KOPT-K1 (cell line): ENCODE data around the gene CCN2.
"Not testable (repeated sequence)": the region's sequence is repeated elsewhere in the genome, so short reads cannot be mapped to it uniquely, and the experiment has no call there.

Source experiments
- H3K27ac ChIP-seq: fragments of 200-600 bp; sonication (generic); 2 replicates; pipeline ENCODE4 v1.5.1; 2016; ENCODE audit warnings: antibody characterized with exemption, mild to moderate bottlenecking, low read depth, low read length; ENCODE audit not compliant: poor library complexity, severe bottlenecking
- H3K36me3 ChIP-seq: fragments of 200-600 bp; sonication (generic); 2 replicates; pipeline ENCODE4 v1.5.1; 2017; ENCODE audit warnings: antibody characterized with exemption, mild to moderate bottlenecking, low read length, moderate library complexity; ENCODE audit not compliant: insufficient read depth
- H3K9me3 ChIP-seq: fragments of 200-600 bp; sonication (generic); 2 replicates; pipeline ENCODE4 v1.5.1; 2017; ENCODE audit warnings: antibody characterized with exemption, low read length, mild to moderate bottlenecking; ENCODE audit not compliant: insufficient read depth, poor library complexity, severe bottlenecking

Gene CCN2

GRCh38 chr6:131911951-131912350 lies 39.2 kb downstream of the CCN2 start:
- H3K36me3 ChIP-seq, result no peaks in the 10 kb centered on the region
- H3K9me3 ChIP-seq, result no peaks in the 10 kb centered on the region
- no peak overlapping the region for H3K27ac ChIP-seq

DNA sequence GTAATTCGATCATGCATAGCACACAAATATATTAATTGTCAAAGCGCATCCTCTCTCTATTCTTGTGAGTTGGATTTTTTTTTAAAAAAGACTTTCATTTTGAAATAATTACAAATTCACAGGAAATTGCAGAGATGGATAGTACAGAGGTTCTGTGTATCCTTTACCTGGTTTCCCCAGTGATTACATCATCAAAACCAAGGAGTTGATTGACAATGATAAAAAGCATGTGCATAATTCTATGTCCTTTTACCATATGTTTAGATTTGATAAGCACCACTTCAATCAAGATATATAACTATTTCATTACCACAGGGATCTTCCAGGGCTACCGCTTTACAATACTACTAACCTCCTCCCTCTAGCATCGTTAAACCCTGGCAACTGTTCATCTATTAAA lies 40.2 kb downstream of the CCN2 start:
- no peaks in the 10 kb centered on the region for H3K36me3 ChIP-seq
- no peaks in the 10 kb centered on the region for H3K9me3 ChIP-seq
- H3K27ac ChIP-seq, result no peak overlapping the region

GRCh38 chr6:131910219-131910589 lies 41.0 kb downstream of the CCN2 start:
- Histone ChIP-seq H3K27ac (no peak overlapping the region), H3K36me3 (no peaks in the 10 kb centered on the region), H3K9me3 (no peaks in the 10 kb centered on the region)

DNA sequence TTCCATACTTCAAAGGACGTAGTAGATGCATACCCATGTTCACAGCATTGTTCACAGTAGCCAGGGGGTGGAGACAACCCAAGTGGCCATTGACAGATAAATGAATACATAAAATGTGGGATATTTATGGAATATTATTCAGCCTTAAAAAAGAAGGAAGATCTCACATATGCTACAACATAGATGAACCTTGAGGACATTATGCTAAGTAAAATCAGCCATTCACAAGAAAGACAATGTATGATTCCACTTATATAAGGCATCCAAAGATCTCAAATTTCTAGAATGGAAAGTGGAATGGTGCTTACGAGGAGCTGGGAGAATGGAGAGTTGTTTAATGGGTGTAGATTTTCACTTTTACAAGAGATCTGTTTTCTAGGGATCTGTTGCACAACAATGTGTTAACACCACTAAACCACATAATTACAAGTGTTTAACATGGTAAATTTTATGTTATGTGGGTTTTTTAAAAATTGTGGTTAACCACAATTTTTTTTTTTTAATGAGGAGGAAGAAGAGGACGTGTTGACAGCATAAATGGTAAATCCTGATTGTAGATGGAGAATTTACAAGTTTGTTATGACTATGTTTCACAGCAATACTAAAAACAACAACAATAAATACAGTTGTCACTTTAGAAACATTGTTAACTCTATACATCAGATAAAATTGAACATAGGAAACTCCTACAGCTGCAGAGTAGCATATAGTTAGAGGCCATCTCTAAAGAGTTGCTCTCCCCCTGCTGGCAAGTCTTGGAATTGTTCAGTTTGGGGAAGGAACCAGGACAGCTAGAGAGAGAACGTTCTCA lies 41.6 kb downstream of the CCN2 start:
- no peaks in the 10 kb centered on the region for H3K9me3 ChIP-seq
- no peaks in the 10 kb centered on the region for H3K36me3 ChIP-seq
- H3K27ac ChIP-seq, result no peak overlapping the region

DNA sequence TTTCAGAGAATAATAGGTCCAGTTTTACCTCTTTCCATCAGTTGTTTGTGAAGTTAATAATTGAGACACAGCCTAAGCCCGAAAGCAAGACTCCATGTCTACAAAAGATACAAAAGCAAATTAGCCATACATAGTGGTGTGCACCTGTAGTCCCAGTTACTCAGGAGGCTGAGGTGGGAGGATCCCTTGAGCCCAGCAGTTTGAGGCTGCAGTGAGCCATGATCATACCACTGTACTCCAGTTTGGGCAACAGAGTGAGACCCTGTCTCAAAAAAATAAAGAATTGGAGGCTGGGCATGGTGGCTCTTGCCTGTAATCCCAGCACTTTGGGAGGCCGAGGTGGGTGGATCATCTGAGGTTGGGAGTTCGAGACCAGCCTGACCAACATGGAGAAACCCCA lies 42.4 kb downstream of the CCN2 start:
- not testable (repeated sequence) for H3K36me3 ChIP-seq, H3K9me3 ChIP-seq, H3K27ac ChIP-seq

- not testable (repeated sequence) for H3K36me3 ChIP-seq, H3K27ac ChIP-seq, H3K9me3 ChIP-seq
Observed at GRCh38 chr6:131903734-131904133, 47.4 kb downstream of the CCN2 start.

GRCh38 chr6:131901326-131901873 lies 49.8 kb downstream of the CCN2 start:
- H3K27ac ChIP-seq, result not testable (repeated sequence)
- peaks cover 17% of the 10 kb centered on the region for H3K9me3 ChIP-seq

DNA sequence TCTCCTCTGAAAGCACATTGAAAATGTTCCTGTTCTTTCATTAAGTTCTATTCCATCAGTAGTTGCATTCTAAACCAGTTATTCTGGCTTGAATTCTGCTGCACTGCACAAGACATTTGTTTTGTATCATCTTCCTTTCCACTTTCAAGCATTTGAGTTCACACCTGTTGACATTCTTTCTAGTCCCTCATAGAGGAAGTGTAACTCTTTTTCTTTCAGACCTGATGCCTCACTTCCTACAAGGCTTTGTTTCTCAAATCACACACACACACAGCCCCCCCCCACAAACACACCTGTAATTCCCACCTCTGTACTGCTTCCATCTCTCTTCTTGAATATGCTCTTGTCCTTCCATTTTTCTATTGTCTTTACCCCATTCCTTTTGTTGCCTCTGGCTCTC lies 50.9 kb downstream of the CCN2 start:
- Histone ChIP-seq H3K27ac (no peak overlapping the region), H3K36me3 (no peaks in the 10 kb centered on the region), H3K9me3 (peaks cover 17% of the 10 kb centered on the region)

More at GRCh38 chr6:131901326-131901873, 49.8 kb downstream of the CCN2 start:
- not testable (repeated sequence) for H3K36me3 ChIP-seq

- H3K36me3 ChIP-seq, result no peaks in the 10 kb centered on the region
- no peak overlapping the region for H3K27ac ChIP-seq
- peaks cover 17% of the 10 kb centered on the region for H3K9me3 ChIP-seq
Observed at GRCh38 chr6:131898718-131899117, 52.5 kb downstream of the CCN2 start.
